ENCODE data around the gene ZNF831.

GRCh38 chr20:59143326-59143725 is 20.3 kb upstream of the ZNF831 start:
- no peak for TF ChIP-seq CTCF (IDR thresholded peaks at IDR 0.05)
- no peak for TF ChIP-seq POLR2A (IDR thresholded peaks at IDR 0.05)
- no peak for TF ChIP-seq EP300 (IDR thresholded peaks at IDR 0.05)

Measured in suprapubic skin (tissue), 3 donors.